Esophagus muscularis mucosa (tissue), 4 donors: Measurements from ENCODE around the gene MAGI2.

Experiments
- CTCF ChIP-seq, 3 experiments: fragments of 200-600 bp in 2 of 3; fragments of 450-650 bp in 1 of 3; sonication (generic) in 2 of 3; IDR thresholded peaks; one replicate each; pipeline ENCODE4 v1.5.1; 2017 to 2019; ENCODE audit warnings: antibody characterized with exemption in 3 of 3, mild to moderate bottlenecking in 2 of 3, moderate library complexity in 1 of 3
- EP300 ChIP-seq: sonication (generic); formaldehyde crosslinking; IDR thresholded peaks from one replicate; pipeline ENCODE4 v1.6.1; 2017; ENCODE audit warnings: antibody characterized with exemption
- POLR2A ChIP-seq: fragments of 450-650 bp; IDR thresholded peaks from one replicate; pipeline ENCODE4 v1.6.1; 2017; ENCODE audit warnings: antibody characterized with exemption, moderate library complexity, mild to moderate bottlenecking, low read depth
- POLR2AphosphoS5 ChIP-seq, 2 donors: sonication (generic); formaldehyde crosslinking; IDR thresholded peaks; one replicate each; pipeline ENCODE4 v1.6.1; 2017; ENCODE audit warnings: antibody characterized with exemption in 2 of 2

- TF ChIP-seq POLR2A (no peak), CTCF (IDR thresholded peaks at IDR 0.05) (no peak), POLR2AphosphoS5 (IDR thresholded peaks at IDR 0.05) (no peak), EP300 (no peak)
Observed at GRCh38 chr7:78959477-78959876, 494.0 kb downstream of the MAGI2 start.
